IMR-90 (cell line): ENCODE results near the gene INSR. TPM values are rescaled to one million over a fixed set of nuclear protein-coding genes. Genes with fewer than 3 reads are reported as not detected.

Experiments
- ATAC-seq: fragments of 200-7000 bp; cut with Tn5 transposase; 2 replicates; pipeline ENCODE4 v1.9.1; 2020; ENCODE audit warnings: low read depth, mild to moderate bottlenecking, moderate library complexity
- BruUV-seq: library from RNA; stranded (reverse); fragments of 400-500 nt; replicated peaks from 2 replicates; lab custom pipeline; 2021; lab: Mats Ljungman, UMichigan
- CTCF ChIA-PET: fragments of 300-600 bp; formaldehyde crosslinking; extraction: SDS; loops from one replicate; lab custom pipeline; 2021; ENCODE audit warnings: antibody characterized with exemption; lab: Yijun Ruan, JAX
- POLR2A ChIA-PET: fragments of 300-600 bp; sonication (Branson Sonifier 250); formaldehyde crosslinking; loops from one replicate; lab custom pipeline; 2022; ENCODE audit warnings: antibody characterized with exemption; ENCODE audit not compliant: unreplicated experiment; lab: Charles Lee
- DNase-seq: peaks from one replicate; pipeline ENCODE4 v3.0.0; 2013
- H2AFZ ChIP-seq: replicated peaks from 2 replicates; pipeline ENCODE3; 2013; ENCODE audit warnings: low read length, mild to moderate bottlenecking; ENCODE audit not compliant: poor library complexity
- H2AK5ac ChIP-seq: 2 replicates; pipeline ENCODE4 v1.6.1; 2013; ENCODE audit warnings: low read depth, low read length, inconsistent platforms
- H2AK9ac ChIP-seq: replicated peaks from 2 replicates; pipeline ENCODE3; 2013; ENCODE audit warnings: mild to moderate bottlenecking, low read depth, low read length, moderate library complexity; ENCODE audit not compliant: poor library complexity
- H2BK120ac ChIP-seq: 2 replicates; pipeline ENCODE4 v1.6.1; 2013; ENCODE audit warnings: low read depth, low read length, inconsistent platforms
- H2BK15ac ChIP-seq: 3 replicates; pipeline ENCODE4 v1.6.1; 2013; ENCODE audit warnings: low read depth, low read length, inconsistent platforms
- H2BK20ac ChIP-seq: 2 replicates; pipeline ENCODE4 v1.6.1; 2013; ENCODE audit warnings: low read depth, mild to moderate bottlenecking, inconsistent platforms, low read length, moderate library complexity
- H2BK5ac ChIP-seq: 2 replicates; pipeline ENCODE4 v1.6.1; 2013; ENCODE audit warnings: mild to moderate bottlenecking, low read depth, low read length, inconsistent platforms; ENCODE audit not compliant: poor library complexity, severe bottlenecking
- H3K14ac ChIP-seq: replicated peaks from 2 replicates; pipeline ENCODE4 v1.6.1; 2013; ENCODE audit warnings: low read depth, low read length, inconsistent platforms
- H3K18ac ChIP-seq: 2 replicates; pipeline ENCODE4 v1.6.1; 2013; ENCODE audit warnings: low read depth, low read length, control low read depth
- H3K23ac ChIP-seq: 2 replicates; pipeline ENCODE4 v1.6.1; 2013; ENCODE audit warnings: low read depth, low read length, inconsistent platforms
- H3K27ac ChIP-seq: 2 replicates; pipeline ENCODE4 v1.5.1; 2013; ENCODE audit warnings: mild to moderate bottlenecking, control low read depth, low read length; ENCODE audit not compliant: insufficient read depth
- H3K27me3 ChIP-seq: 2 replicates; pipeline ENCODE4 v1.6.1; 2013; ENCODE audit warnings: low read length; ENCODE audit not compliant: control insufficient read depth, insufficient read depth
- H3K36me3 ChIP-seq: 2 replicates; pipeline ENCODE4 v1.6.1; 2013; ENCODE audit warnings: low read length, mixed read lengths; ENCODE audit not compliant: control insufficient read depth, insufficient read depth
- H3K4ac ChIP-seq: 2 replicates; pipeline ENCODE4 v1.6.1; 2013; ENCODE audit warnings: low read depth, low read length, inconsistent platforms
- H3K4me1 ChIP-seq: 2 replicates; pipeline ENCODE4 v1.6.1; 2013; ENCODE audit warnings: low read length, mixed read lengths; ENCODE audit not compliant: control insufficient read depth, insufficient read depth
- H3K4me2 ChIP-seq: 2 replicates; pipeline ENCODE4 v1.6.1; 2013; ENCODE audit warnings: low read depth, mild to moderate bottlenecking, control low read depth, low read length, moderate library complexity
- H3K4me3 ChIP-seq: 2 replicates; pipeline ENCODE4 v1.5.1; 2013; ENCODE audit warnings: low read depth, mild to moderate bottlenecking, control low read depth, low read length, moderate library complexity; ENCODE audit not compliant: insufficient read depth
- H3K56ac ChIP-seq: 2 replicates; pipeline ENCODE4 v1.6.1; 2013; ENCODE audit warnings: low read length, inconsistent platforms; ENCODE audit not compliant: insufficient read depth; ENCODE audit errors: extremely low read depth
- H3K79me1 ChIP-seq, 2 experiments: 2 replicates each; pipeline ENCODE4 v1.6.1; 2013; ENCODE audit warnings: low read length in 2 of 2, inconsistent platforms in 1 of 2, low read depth in 1 of 2
- H3K9ac ChIP-seq: 2 replicates; pipeline ENCODE4 v1.6.1; 2013; ENCODE audit warnings: low read depth, low read length, control low read depth
- H3K9me1 ChIP-seq: 2 replicates; pipeline ENCODE4 v1.6.1; 2013; ENCODE audit warnings: low read length, inconsistent platforms; ENCODE audit not compliant: insufficient read depth
- H3K9me3 ChIP-seq: 2 replicates; pipeline ENCODE4 v1.6.1; 2013; ENCODE audit warnings: low read length; ENCODE audit not compliant: control insufficient read depth, insufficient read depth
- H4K20me1 ChIP-seq: 2 replicates; pipeline ENCODE4 v1.6.1; 2013; ENCODE audit warnings: low read length, inconsistent platforms; ENCODE audit not compliant: insufficient read depth
- H4K5ac ChIP-seq: 2 replicates; pipeline ENCODE4 v1.6.1; 2013; ENCODE audit warnings: mild to moderate bottlenecking, low read depth, low read length, control low read depth
- H4K8ac ChIP-seq, 2 experiments: 2 replicates each; pipeline ENCODE4 v1.6.1; 2013; ENCODE audit warnings: low read depth in 2 of 2, low read length in 2 of 2, control low read depth in 1 of 2, inconsistent platforms in 1 of 2
- H4K91ac ChIP-seq: 2 replicates; pipeline ENCODE4 v1.6.1; 2013; ENCODE audit warnings: low read depth, low read length, inconsistent platforms; ENCODE audit not compliant: insufficient read depth
- BHLHE40 ChIP-seq: fragments of 150-350 bp; IDR thresholded peaks from 2 replicates; pipeline ENCODE4 v1.6.1; 2016; ENCODE audit warnings: mild to moderate bottlenecking, low read depth, low read length
- CEBPB ChIP-seq: IDR thresholded peaks from 2 replicates; pipeline ENCODE4 v1.6.1; 2012; ENCODE audit warnings: low read depth, low read length, improper control_type of control experiment
- CHD1 ChIP-seq: IDR thresholded peaks from 2 replicates; pipeline ENCODE4 v1.6.1; 2012; ENCODE audit warnings: low read depth, low read length, improper control_type of control experiment
- RFX5 ChIP-seq: IDR thresholded peaks from 2 replicates; pipeline ENCODE4 v1.8.0; 2012; ENCODE audit warnings: low read depth, mild to moderate bottlenecking, low read length, moderate library complexity
- SMC3 ChIP-seq: fragments of 150-350 bp; IDR thresholded peaks from 2 replicates; pipeline ENCODE4 v1.6.1; 2016; ENCODE audit warnings: low read depth, mild to moderate bottlenecking, antibody characterized with exemption, low read length, moderate library complexity
- USF2 ChIP-seq: fragments of 150-350 bp; IDR thresholded peaks from 2 replicates; pipeline ENCODE4 v1.6.1; 2017; ENCODE audit warnings: mild to moderate bottlenecking, antibody characterized with exemption, low read length, low read depth
- WGBS, 2 experiments: methylation state at CpG; one replicate each; pipeline versions ENCODE4 v1.1.5 to v1.1.7; 2013; ENCODE audit warnings: missing lambda C conversion rate in 2 of 2; ENCODE audit not compliant: insufficient read length in 1 of 2; ENCODE audit errors: extremely low coverage in 2 of 2; 5-methylcytosine and 5-hydroxymethylcytosine counted together
- dilution Hi-C: fragments of 300-500 bp; cut with HindIII; formaldehyde crosslinking; loops from one replicate; pipeline ENCODE4 v1.14.3; 2018; ENCODE audit warnings: low sequenced_read_pairs; ENCODE audit not compliant: unreplicated experiment
- in situ Hi-C: fragments of 300-500 bp; cut with MboI; formaldehyde crosslinking; loops from 3 replicates; pipeline ENCODE4 v1.14.3; 2019; ENCODE audit warnings: low sequenced_read_pairs, inconsistent platforms, mixed read lengths
- intact Hi-C: fragments of 100-400 bp; cut with micrococcal nuclease; formaldehyde crosslinking; loops from 2 replicates; pipeline ENCODE4 v1.10.0; 2022
- polyA plus RNA-seq, 3 experiments: library from polyadenylated mRNA; depleted of rRNA; stranded (reverse); fragments of >200 nt; gene quantifications; 2 replicates each; pipeline ENCODE4 v1.2.3, GENCODE V29; 2012; ENCODE audit warnings: low replicate concordance in 1 of 3
- total RNA-seq: library from RNA; depleted of rRNA; stranded (reverse); fragments of >200 nt; gene quantifications from 2 replicates; pipeline ENCODE4 v1.2.3, GENCODE V29; 2012

The INSR gene
- total and polyA plus RNA-seq, 2 of the 4 experiments (the other 2 are of a cell fraction): 2.8 to 7.9 TPM

DNA sequence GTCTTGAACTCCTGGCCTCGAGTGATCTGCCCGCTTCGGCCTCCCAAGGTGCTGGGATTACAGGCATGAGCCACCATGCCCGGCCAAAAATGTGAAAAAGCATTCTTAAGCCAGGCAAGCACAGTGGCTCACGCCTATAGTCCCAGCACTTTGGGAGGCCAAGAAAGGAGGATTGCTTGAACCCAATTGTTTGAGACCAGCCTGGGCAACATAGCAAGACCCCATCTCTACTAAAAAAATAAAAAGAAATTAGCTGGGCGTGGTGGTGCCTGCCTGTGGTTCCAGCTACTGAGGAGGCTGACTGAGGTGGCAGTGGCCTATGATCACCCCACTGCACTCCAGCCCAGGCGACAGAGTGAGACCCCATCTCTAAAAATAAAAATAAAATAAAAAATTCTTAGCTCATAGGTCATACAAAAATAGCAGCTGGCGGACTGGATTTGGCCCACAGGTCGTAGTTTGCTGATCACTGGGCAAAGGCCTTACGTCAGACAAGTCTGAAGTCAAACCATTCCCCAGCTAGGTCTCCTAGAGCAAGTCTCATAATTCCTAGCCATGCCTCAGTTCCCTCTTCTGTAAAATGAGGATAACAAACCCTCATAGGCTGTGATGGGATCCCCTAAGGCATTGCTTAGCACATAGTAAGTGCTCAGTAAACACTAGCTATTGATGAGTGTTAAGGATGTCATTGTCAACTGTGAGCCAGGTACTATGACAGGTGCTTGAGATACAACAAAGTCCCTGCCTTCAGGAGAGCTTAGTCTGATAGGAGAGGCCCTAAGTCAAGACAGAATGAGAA lies 36.0 kb downstream of the INSR start:
- no peak overlapping the region for H3K4me2 ChIP-seq
- no peak overlapping the region for H2AK9ac ChIP-seq
- no peak overlapping the region for H3K18ac ChIP-seq
- ATAC-seq (no peak), DNase-seq (no peak)
- H3K27ac ChIP-seq: no peak overlapping the region
- no peak overlapping the region for H4K8ac ChIP-seq
- H2BK15ac ChIP-seq: no peak overlapping the region
- WGBS, 2 experiments: 95% methylated on average over 5 of the region's 10 CpGs; no CpG with 5 or more reads in 1 of the 2 experiments
- H4K20me1 ChIP-seq: no peaks in the 10 kb centered on the region
- no peak overlapping the region for H4K91ac ChIP-seq
- H3K4ac ChIP-seq: no peak overlapping the region
- H4K5ac ChIP-seq: no peak overlapping the region
- H3K79me1 ChIP-seq: no peaks in the 10 kb centered on the region; a peak in 1 of 4 replicates
- H3K4me1 ChIP-seq: peaks cover 2% of the 10 kb centered on the region; the same call in 1 of the 2 replicates
- CTCF ChIA-PET: no interaction called here
- H2BK20ac ChIP-seq: no peak overlapping the region
- no peak overlapping the region for H2AK5ac ChIP-seq
- H3K36me3 ChIP-seq: no peaks in the 10 kb centered on the region
- H2AFZ ChIP-seq: no peak overlapping the region
- H3K14ac ChIP-seq: no peak overlapping the region
- no peak overlapping the region for H3K23ac ChIP-seq
- no peaks in the 10 kb centered on the region for H3K9me3 ChIP-seq
- TF ChIP-seq CHD1 (no peak), CEBPB (no peak), SMC3 (no peak), RFX5 (no peak), BHLHE40 (no peak), USF2 (no peak)
- H3K56ac ChIP-seq: no peak overlapping the region
- H3K4me3 ChIP-seq: no peak overlapping the region
- H3K9ac ChIP-seq: no peak overlapping the region
- dilution Hi-C loops (no loop called here), intact Hi-C loops (no loop called here), in situ Hi-C loops (no loop called here)
- H3K9me1 ChIP-seq: no peaks in the 10 kb centered on the region
- BruUV-seq: no TSS peak
- no peak overlapping the region for H2BK120ac ChIP-seq
- POLR2A ChIA-PET: no interaction called here
- H3K27me3 ChIP-seq: no peaks in the 10 kb centered on the region
- no peak overlapping the region for H2BK5ac ChIP-seq
